UCSD-AML1 (cell line): ENCODE measurements around the gene ZNF284.
A peak's percentile ranks its signal among the peaks of the same experiment; 100 is the strongest.
"Not testable (repeated sequence)": the region's sequence is repeated elsewhere in the genome, so short reads cannot be mapped to it uniquely, and the experiment has no call there.

ENCODE experiments used
- DNase-seq: peaks from one replicate; lab custom pipeline; 2025; ENCODE audit not compliant: unreplicated experiment; lab: John Stamatoyannopoulos, UW

ZNF284 gene

GRCh38 chr19:44109458-44109857 is 37.5 kb downstream of the ZNF284 start:
- DNase-seq, result no peak

- DNase-seq, result no peak
Measured at GRCh38 chr19:44111910-44112463, 40.0 kb downstream of the ZNF284 start.

GRCh38 chr19:44112802-44113137 is 40.8 kb downstream of the ZNF284 start:
- DNase-seq, result no peak

- DNase-seq, result peak; percentile 92
Measured at GRCh38 chr19:44113138-44113783, 41.3 kb downstream of the ZNF284 start, which contains the start of gene ZNF225. ZNF225 (plus strand) TSS chr19:44113399; CDS start chr19:44115828, 2,429 bp downstream.

- peak; percentile 45 for DNase-seq
Measured at GRCh38 chr19:44113784-44114390, 41.9 kb downstream of the ZNF284 start.

GRCh38 chr19:44121162-44121561 is 49.2 kb downstream of the ZNF284 start:
- not testable (repeated sequence) for DNase-seq

- DNase-seq, result no peak
Measured at GRCh38 chr19:44131955-44132354, 60.0 kb downstream of the ZNF284 start.
